Epithelial cell of esophagus (primary cell): ENCODE measurements around the gene NRG3.
A peak's percentile ranks its signal among the peaks of the same experiment; 100 is the strongest.

Experiments
- DNase-seq: peaks from one replicate; pipeline ENCODE4 v3.0.0; 2010; ENCODE audit warnings: low read depth
- H3K4me3 ChIP-seq: 2 replicates; pipeline ENCODE4 v1.5.1; 2011; ENCODE audit warnings: mild to moderate bottlenecking, low read length, control low read depth
- CTCF ChIP-seq: IDR thresholded peaks from 2 replicates; pipeline ENCODE4 v1.5.1; 2011; ENCODE audit warnings: low read depth, mild to moderate bottlenecking, low read length, control low read depth, inconsistent platforms; ENCODE audit not compliant: insufficient read depth; ENCODE audit errors: missing control alignments

NRG3 gene

GRCh38 chr10:81917666-81918065, 42.7 kb downstream of the NRG3 start:
- DNase-seq = no peak
- H3K4me3 ChIP-seq = no peak overlapping the region
- TF ChIP-seq CTCF = no peak

- no peak for TF ChIP-seq CTCF
- H3K4me3 ChIP-seq = no peak overlapping the region
- DNase-seq = no peak
These were observed 43.8 kb downstream of the NRG3 start for GRCh38 chr10:81918766-81919165.

GRCh38 chr10:81920213-81920829, 45.3 kb downstream of the NRG3 start:
- no peak for DNase-seq
- TF ChIP-seq CTCF = peak; percentile 12

GRCh38 chr10:81928119-81928518, 53.1 kb downstream of the NRG3 start:
- H3K4me3 ChIP-seq = no peak overlapping the region
- TF ChIP-seq CTCF = no peak
- DNase-seq = no peak

More at GRCh38 chr10:81920213-81920829, 45.3 kb downstream of the NRG3 start:
- H3K4me3 ChIP-seq = no peak overlapping the region

- TF ChIP-seq CTCF = no peak
- no peak for DNase-seq
- H3K4me3 ChIP-seq = no peak overlapping the region
These were observed 68.6 kb downstream of the NRG3 start for GRCh38 chr10:81943583-81943982.

- no peak for TF ChIP-seq CTCF
- no peak for DNase-seq
- no peak overlapping the region for H3K4me3 ChIP-seq
These were observed 69.6 kb downstream of the NRG3 start for GRCh38 chr10:81944609-81945008.

- no peak overlapping the region for H3K4me3 ChIP-seq
- no peak for DNase-seq
These were observed 74.3 kb downstream of the NRG3 start for GRCh38 chr10:81949283-81949682.

More at GRCh38 chr10:81949283-81949682, 74.3 kb downstream of the NRG3 start:
- TF ChIP-seq CTCF = no peak
